ENCODE results near the gene MRPL4. TPM values are rescaled to one million over a fixed set of nuclear protein-coding genes. Genes with fewer than 3 reads are reported as not detected.
"Not testable (repeated sequence)": the region's sequence is repeated elsewhere in the genome, so short reads cannot be mapped to it uniquely, and the experiment has no call there.

The MRPL4 gene
- total RNA-seq, 3 donors from 2014 or later, result 40.2 to 57.7 (median 52.7) TPM

DNA sequence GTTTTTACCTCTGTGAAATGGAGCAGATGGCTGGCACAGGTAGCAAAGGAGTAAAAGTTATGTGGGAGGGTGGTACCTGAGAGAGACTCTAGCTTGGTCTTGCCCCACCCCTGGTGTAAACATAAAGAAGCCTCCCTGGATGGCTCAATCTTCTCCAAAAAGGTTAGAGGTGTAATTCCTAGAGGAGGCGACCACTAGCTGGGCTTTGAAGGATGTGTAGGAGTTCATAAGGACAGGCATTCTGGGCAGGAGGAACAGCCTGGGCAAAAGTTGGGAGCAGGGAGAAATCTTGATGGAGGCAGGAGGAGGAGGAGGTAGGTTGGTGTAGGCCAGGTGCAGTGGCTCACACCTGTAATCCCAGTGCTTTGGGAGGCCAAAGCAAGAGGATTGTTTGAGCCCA lies 26.9 kb downstream of the MRPL4 start:
- DNase-seq (ENCODE audit: low spot score in 2 of 2), result no peak
- no peak overlapping the region for H3K4me3 ChIP-seq
- H3K27ac ChIP-seq, result no peak overlapping the region
- H3K9me3 ChIP-seq, result no peaks in the 10 kb centered on the region
- TF ChIP-seq, protein P1, sequence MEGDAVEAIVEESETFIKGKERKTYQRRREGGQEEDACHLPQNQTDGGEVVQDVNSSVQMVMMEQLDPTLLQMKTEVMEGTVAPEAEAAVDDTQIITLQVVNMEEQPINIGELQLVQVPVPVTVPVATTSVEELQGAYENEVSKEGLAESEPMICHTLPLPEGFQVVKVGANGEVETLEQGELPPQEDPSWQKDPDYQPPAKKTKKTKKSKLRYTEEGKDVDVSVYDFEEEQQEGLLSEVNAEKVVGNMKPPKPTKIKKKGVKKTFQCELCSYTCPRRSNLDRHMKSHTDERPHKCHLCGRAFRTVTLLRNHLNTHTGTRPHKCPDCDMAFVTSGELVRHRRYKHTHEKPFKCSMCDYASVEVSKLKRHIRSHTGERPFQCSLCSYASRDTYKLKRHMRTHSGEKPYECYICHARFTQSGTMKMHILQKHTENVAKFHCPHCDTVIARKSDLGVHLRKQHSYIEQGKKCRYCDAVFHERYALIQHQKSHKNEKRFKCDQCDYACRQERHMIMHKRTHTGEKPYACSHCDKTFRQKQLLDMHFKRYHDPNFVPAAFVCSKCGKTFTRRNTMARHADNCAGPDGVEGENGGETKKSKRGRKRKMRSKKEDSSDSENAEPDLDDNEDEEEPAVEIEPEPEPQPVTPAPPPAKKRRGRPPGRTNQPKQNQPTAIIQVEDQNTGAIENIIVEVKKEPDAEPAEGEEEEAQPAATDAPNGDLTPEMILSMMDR (IDR thresholded peaks at IDR 0.05), result no peak
- TF ChIP-seq POLR2AphosphoS5 (IDR thresholded peaks at IDR 0.05) (no peak), POLR2A (IDR thresholded peaks at IDR 0.05) (no peak)
- intact Hi-C loops (cut with DNase I; ENCODE audit: low total_unique reads), result loop anchor here (5.0 kb wide), 1 partner anchor 48 kb away; no protein-coding TSS in a partner anchor
- H3K4me1 ChIP-seq, result no peaks in the 10 kb centered on the region
- H3K36me3 ChIP-seq, result no peaks in the 10 kb centered on the region
- no peaks in the 10 kb centered on the region for H3K27me3 ChIP-seq

DNA sequence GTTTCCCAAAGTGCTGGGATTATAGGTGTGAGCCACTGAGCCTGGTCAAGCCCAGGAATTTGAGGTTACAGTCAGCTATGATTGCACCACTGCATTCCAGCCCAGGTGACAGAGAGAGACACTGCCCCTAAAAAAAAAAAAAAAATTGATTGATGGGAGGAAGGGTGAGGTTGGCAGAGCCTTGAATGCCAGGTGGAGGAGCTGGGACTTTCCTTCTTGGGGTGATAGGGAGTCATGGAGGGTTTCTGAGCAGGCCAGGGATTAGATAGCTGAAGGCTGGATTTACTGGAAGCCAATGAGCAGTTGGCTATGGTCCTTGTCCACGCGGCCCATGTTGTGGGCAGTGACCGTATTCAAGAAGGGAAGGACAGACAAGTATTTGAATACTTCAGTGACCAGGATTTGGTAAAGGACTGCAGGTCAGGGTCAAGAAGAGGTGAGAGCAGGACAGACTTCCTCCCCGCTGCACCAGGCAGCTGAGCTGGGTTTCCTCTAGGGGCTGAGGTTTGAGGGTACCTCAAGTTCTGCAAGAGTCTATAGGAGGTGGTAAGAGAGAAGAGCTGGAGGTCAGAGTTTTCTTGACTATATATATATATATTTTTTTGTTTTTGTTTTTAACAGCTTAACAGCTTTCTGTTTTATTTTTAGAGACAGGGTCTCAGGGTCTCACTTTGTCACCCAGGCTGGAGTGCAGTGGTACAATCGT lies 27.9 kb downstream of the MRPL4 start:
- no peak overlapping the region for H3K27ac ChIP-seq
- H3K4me1 ChIP-seq, result no peaks in the 10 kb centered on the region
- H3K9me3 ChIP-seq, result no peaks in the 10 kb centered on the region
- TF ChIP-seq, protein P1 (IDR thresholded peaks at IDR 0.05), result no peak
- TF ChIP-seq POLR2A (IDR thresholded peaks at IDR 0.05) (no peak), POLR2AphosphoS5 (IDR thresholded peaks at IDR 0.05) (no peak)
- intact Hi-C loops (cut with DNase I; ENCODE audit: low total_unique reads), result loop anchor here (5.0 kb wide), 1 partner anchor 47 kb away; no protein-coding TSS in a partner anchor
- DNase-seq (ENCODE audit: low spot score in 2 of 2), result no peak
- no peaks in the 10 kb centered on the region for H3K36me3 ChIP-seq
- no peaks in the 10 kb centered on the region for H3K27me3 ChIP-seq
- no peak overlapping the region for H3K4me3 ChIP-seq

DNA sequence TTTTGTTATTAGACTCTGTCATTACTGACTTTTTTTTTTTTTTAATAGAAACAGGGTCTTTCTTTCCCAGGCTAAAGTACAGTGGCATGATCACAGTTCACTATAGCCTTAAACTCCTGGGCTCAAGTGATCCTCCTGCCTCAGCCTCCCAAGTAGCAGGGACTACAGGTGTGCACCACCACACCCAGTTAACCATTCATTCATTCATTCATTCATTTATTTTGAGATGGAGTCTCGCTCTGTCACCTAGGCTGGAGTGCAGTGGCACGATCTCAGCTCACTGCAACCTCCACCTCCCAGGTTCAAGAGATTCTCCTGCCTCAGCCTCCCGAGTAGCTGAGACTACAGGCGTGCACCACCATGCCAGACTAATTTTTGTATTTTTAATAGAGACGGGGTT lies 30.0 kb downstream of the MRPL4 start:
- intact Hi-C loops (cut with DNase I; ENCODE audit: low total_unique reads); H3K27ac ChIP-seq; DNase-seq (ENCODE audit: low spot score in 2 of 2); H3K27me3 ChIP-seq; H3K4me1 ChIP-seq; H3K4me3 ChIP-seq; H3K36me3 ChIP-seq; H3K9me3 ChIP-seq: not testable (repeated sequence)

DNA sequence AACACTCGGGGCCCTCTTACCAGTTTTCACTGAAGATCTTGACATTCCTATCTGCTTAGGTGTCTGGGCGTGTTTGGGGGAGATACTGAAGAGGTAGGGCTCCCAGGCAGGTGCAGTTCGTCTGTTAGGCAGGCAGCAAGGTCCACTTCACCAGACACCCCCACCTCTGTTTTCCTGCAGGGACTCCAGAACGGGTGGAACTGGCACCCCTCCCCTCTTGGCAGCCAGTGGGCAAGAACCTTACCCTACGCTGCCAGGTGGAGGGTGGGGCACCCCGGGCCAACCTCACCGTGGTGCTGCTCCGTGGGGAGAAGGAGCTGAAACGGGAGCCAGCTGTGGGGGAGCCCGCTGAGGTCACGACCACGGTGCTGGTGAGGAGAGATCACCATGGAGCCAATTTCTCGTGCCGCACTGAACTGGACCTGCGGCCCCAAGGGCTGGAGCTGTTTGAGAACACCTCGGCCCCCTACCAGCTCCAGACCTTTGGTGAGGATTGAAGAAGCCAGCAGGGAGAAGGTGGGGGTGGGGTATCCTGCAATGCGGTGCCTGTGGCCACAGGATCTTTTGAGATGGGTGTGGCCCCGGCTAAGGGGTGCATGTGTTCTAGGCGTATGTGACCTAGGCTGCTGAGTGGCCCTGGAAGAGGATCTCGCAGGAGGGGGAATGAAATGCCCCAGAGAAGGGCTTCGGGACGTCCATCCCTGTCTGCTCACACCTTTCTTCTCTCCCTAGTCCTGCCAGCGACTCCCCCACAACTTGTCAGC lies 31.5 kb downstream of the MRPL4 start:
- no peaks in the 10 kb centered on the region for H3K9me3 ChIP-seq
- intact Hi-C loops (cut with DNase I; ENCODE audit: low total_unique reads), result no loop called here
- H3K27ac ChIP-seq, result no peak overlapping the region
- no peak overlapping the region for H3K4me3 ChIP-seq
- TF ChIP-seq POLR2AphosphoS5 (IDR thresholded peaks at IDR 0.05) (no peak), POLR2A (IDR thresholded peaks at IDR 0.05) (no peak)
- TF ChIP-seq, protein P1 (IDR thresholded peaks at IDR 0.05), result no peak
- no peak for DNase-seq (ENCODE audit: low spot score in 2 of 2)
- peaks cover 0 to 4% of the 10 kb centered on the region in 2 donors for H3K27me3 ChIP-seq
- no peaks in the 10 kb centered on the region for H3K4me1 ChIP-seq
- no peaks in the 10 kb centered on the region for H3K36me3 ChIP-seq

DNA sequence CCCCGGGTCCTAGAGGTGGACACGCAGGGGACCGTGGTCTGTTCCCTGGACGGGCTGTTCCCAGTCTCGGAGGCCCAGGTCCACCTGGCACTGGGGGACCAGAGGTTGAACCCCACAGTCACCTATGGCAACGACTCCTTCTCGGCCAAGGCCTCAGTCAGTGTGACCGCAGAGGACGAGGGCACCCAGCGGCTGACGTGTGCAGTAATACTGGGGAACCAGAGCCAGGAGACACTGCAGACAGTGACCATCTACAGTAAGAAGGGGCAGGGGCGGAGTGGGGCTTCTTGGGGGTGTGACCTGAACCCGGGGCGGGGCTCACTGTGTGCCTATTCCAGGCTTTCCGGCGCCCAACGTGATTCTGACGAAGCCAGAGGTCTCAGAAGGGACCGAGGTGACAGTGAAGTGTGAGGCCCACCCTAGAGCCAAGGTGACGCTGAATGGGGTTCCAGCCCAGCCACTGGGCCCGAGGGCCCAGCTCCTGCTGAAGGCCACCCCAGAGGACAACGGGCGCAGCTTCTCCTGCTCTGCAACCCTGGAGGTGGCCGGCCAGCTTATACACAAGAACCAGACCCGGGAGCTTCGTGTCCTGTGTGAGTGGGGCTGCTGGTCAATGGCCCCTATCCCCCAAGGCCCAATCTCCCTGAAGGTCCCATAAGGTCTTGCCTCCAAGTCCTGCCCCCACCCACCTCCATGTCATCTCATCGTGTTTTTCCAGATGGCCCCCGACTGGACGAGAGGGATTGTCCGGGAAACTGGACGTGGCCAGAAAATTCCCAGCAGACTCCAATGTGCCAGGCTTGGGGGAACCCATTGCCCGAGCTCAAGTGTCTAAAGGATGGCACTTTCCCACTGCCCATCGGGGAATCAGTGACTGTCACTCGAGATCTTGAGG lies 32.3 kb downstream of the MRPL4 start:
- peaks cover 3 to 12% of the 10 kb centered on the region in 2 donors for H3K27me3 ChIP-seq

More for the DNA sequence above, 32.3 kb downstream of the MRPL4 start:
- Histone ChIP-seq H3K9me3 (no peaks in the 10 kb centered on the region), H3K36me3 (no peaks in the 10 kb centered on the region), H3K27ac (no peak overlapping the region), H3K4me1 (peaks cover 3 to 4% of the 10 kb centered on the region in 2 donors), H3K4me3 (no peak overlapping the region)
- no peak for DNase-seq (ENCODE audit: low spot score in 2 of 2)
- intact Hi-C loops (cut with DNase I; ENCODE audit: low total_unique reads), result no loop called here
- TF ChIP-seq POLR2AphosphoS5 (IDR thresholded peaks at IDR 0.05) (no peak), POLR2A (IDR thresholded peaks at IDR 0.05) (no peak)
- TF ChIP-seq, protein P1 (IDR thresholded peaks at IDR 0.05), result no peak

All from breast epithelium (tissue), 4 donors.